Stimulated activated CD8-positive, alpha-beta memory T cell treated with anti-CD3 and anti-CD28 coated beads, Interleukin-15, amount 100 ng/mL, for 4 hours (primary cell): ENCODE measurements around the gene DMAC2L.
A peak's percentile ranks its signal among the peaks of the same experiment; 100 is the strongest.

Experiments used
- DNase-seq, 2 donors: peaks; one replicate each; pipeline ENCODE4 v3.0.0-alpha.2; 2020; ENCODE audit warnings: low read depth in 2 of 2

The DMAC2L gene

DNA sequence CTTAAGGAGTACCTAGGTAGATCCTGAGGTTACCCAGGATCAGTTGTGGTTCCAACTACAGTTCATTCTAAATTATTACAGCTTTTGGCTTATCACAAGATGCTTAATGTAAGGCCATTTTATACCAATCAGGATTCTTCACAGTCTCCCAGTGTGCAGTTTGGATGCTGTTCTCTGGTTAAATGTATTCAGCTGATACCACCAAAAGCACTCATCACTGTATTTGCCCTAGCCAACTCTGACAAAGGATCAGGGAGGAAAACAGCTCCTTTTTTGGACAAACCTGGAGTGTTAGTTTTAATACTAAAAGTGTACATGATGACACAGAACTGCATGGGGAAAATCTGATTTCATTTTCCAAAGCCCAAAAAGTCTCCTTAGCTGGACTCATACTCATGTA lies 19.5 kb downstream of the DMAC2L start:
- DNase-seq, result no peak

DNA sequence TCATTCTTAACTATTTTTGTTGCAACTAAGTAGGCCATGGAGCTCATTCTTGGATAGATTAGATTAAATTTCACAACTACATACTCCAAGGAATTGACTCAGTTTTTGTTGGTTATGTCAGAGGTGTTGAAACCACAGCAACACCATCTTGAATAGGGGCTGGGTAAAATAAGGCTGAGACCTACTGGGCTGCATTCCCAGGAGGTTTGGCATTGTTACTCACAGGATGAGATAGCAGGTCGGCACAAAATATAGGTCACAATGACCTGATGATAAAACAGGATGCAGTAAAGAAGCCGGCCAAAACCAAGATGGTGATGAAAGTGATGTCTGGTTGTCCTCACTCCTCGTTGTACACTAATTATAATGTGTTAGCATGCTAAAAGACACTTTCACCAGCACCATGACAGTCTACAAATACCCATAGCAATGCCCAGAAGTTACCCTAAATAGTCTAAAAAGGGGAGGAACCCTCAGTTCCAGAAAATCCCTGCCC lies 20.9 kb downstream of the DMAC2L start:
- no peak for DNase-seq

DNA sequence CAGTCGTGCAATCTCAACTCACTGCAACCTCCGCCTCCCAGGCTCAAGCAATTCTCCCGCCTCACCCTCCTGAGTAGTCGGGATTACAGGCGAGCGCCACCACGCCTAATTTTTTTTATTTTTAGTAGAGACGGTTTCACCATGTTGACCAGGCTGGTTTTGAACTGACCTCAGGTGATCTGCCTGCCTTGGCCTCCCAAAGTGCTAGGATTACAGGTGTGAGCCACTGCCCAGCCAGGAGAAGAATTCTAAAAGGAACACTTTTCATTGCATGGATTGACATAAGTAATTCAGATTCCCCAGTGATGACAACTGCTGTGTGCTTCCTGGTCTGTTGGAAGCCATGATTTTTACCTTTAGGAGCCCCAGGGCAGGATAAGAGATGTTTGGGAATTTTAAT lies 22.1 kb downstream of the DMAC2L start:
- no peak for DNase-seq

DNA sequence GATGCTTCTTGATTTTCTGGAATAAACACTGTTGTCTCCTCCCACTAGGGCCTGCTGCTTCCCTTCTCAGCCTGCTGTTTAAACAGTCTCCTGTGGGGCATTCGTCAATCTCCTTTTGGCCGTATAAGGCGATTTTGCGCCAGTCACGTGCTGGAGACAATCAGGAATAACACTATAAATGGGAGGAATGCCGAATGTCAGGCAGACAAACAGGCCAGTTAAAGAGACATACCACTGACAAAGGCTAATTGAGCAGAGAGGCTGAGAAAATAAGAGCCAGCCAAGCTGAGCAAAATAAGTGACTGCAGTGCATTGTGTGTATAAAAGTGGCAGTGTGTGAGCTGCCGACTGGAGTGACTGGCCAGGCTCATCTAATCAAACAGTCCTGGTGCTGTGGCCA lies 23.3 kb downstream of the DMAC2L start:
- DNase-seq, result no peak

DNA sequence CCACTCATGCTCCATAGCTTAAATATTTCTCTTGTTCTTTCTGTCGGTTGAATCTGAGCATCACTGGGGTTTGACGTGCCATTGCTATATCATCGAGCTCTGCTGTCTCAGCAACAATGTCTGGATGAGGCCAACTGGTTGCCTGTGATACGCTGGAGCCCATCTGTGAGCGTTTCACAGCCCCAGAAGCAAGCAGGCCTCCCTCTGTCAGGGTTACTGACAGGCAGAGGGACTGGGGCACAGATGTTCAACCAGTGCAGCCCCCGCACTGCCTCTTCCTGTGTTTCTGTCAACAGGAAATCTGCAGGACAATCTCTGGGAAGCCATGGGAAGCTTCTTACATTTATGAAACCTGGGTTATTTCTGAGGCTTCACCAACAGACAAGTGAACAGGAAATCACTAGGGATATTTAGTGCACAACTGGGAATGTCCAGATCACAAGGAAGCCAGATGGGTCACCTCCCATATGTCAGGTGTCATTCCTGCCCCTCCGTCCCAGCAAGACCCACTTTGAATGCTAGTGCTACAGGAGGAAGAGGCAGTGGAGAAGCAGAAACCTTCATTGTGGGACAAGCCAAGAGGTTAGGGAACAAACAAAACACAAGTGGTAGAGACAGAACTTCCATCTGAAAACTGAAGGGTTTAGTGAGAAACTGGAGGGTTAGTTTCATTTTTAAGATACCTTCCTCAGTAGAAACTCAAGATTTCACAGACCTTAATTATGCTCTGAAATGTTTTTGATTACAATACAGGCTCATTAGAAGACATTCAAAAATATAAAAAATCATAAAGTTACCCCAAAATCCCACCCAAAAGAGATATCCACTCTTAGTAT lies 24.1 kb downstream of the DMAC2L start:
- DNase-seq, result no peak

DNA sequence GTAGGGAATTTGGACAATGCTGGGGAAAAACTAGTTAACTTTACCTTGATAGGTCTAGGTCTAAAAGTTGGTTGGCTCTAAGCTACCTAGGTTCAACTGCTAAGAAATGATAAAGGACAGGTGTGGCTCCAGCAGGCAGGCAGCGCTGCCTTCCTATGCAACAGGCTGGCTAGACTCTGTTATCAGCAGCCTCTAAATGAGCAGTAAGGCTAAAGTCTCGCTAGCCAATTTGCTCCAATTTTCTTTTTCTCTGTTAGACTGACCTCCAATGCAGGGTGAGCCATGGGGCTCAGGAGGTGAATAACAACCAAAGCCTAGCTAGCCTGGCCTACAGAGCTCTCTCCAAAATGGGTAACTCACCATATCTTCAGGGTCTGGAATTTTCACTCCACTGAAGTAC lies 26.5 kb downstream of the DMAC2L start:
- no peak for DNase-seq

DNA sequence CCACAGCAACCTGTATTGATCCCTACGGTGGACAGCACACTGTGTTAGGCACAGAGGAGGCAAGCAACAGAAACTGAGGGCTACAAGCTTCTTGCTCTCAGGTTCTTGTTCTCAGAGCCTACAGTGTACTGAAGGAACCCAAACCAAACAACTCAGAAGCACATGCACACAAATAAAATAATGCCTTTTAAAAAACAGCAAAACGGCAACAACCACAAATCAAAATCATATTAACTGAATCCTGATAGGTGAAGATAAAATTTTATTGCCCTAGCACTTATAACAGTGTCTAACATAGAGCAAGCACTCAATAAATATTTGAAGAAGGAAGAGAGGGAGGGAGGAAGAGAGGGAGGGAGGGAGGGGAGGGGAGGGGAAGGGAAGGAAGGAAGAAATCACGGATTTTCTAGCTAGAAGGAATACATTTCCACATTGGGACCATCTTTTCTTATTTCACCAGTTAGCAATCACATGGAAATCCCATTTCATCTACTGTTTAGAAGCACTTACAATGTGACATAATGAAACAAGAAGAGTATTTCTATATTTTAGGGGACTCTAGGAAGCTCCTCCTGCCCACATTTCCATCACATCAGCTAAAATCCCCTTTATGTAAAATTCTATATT lies 27.2 kb downstream of the DMAC2L start:
- DNase-seq, result no peak

DNA sequence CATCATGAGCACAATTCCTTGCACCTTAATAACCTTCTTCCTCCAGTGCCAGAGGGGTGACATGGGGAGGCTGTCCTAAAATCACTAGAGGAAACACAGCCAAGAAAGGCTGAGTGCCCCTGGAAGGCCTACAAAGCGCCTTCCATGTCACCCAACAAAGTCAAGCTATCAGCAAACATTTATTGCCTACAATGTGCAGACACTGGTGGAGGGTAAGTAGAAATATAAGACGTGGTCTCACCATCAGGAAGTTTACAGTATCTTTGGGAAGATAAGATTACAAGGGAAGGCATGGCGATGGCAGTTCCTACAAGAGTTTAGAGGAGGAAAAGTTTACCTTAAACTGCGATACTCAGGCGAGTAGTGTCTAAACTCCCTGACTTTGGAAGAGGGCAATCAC lies 27.9 kb downstream of the DMAC2L start:
- DNase-seq, result no peak

DNA sequence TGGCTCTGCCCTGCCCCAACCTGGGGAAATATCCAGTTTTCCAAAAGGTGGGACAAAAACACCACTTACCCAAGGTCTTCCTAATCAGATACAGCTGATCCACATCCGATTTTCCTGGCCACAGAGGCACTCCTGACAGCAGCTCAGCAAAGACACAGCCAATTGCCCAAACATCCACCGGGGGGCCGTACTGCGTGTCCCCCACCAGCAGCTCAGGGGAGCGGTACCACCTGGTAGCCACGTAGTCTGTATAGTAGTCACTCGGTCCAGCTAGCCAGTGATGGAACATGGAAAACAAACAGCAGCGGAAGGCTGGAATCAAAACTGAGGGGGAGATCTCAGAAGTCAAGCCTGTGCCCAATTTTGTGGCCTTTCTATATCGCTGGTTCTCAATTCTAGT lies 28.8 kb downstream of the DMAC2L start:
- no peak for DNase-seq

DNA sequence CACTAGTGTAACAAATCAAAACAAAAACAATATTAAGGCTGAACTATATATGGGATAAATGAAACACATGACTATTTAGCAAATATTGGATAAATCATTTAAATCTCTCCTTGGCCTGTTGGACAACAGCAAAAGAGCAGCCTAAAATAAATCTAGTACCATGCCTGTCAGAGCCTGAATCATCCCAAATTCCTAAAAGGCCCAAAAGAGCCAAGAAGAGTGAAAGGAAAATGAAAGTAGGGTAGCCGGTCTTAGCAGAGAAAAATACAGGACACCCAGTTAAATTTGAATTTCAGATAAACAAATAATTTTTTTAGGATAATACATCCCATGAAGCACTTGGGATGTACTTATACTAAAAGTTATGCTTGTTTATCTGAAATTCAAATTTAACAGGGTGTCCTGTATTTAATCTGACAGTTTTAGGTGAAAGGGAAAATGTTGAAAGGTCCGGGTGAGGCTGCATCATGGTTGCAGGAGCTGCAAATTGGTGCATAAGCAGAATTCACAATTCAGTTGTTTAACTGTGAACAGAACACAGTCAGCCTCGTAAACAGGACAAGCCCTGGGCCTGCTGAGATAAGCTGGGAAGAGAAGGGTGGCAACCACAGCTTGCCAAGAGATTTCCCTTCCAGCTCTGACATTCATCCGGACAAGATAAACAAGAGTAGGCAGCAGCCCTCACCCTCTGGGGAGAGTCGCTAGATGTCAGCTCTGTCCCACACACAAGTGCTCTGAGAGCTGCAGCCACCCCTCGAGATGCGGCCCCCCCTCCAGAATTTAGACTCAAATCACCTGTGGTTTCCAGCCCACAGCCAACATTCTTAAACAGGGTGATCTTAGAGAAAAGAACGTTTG lies 30.3 kb downstream of the DMAC2L start:
- no peak for DNase-seq

DNA sequence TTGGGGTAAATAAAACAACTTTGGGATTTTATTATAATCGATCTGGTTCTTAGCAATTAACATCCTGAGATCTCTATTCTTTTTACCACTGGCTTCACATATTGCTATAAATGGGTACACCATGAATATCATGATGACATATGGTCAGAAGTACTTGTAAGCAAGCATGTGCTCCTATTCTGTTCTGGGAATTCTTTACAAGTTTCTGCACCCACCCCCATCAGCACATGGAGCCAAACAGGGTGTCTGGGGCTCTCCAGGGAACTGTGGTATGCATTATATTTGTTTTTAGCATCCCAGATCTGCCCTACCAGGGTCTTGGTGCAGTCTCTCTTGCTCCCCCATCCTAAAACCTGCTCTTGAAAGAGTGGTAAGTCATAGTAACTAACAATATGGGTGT lies 31.3 kb downstream of the DMAC2L start:
- no peak for DNase-seq

DNA sequence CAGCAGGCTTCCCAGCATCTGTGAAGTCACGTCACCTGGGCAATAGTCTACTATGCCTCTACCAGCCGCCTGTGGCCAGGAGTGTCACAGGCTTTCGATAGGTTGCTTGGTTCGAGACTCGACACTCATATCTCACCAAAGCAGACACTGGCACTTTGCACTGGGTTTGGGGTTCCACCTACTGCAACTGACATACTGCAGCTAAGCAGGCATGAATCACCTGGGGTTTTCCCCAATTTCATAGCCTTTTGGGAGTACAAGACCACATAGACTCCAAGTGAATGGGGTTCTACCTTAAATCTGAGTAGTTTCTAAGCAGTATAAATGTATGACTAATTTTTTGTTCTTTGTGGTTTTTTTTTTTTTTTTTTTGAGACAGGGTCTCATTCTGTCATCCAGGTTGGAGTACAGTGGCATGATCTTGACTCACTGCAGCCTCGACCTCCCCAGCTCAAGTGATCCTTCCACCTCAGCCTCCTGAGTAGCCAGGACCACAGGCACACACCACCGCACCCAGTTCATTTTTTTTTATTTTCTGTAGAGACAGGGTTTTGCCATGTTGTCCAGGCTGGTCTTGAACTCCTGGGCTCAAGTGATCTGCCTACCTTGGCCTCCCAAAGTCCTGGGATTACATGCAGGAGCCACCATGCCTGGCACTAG lies 32.1 kb downstream of the DMAC2L start:
- DNase-seq, result peak; percentile 29 to 36

DNA sequence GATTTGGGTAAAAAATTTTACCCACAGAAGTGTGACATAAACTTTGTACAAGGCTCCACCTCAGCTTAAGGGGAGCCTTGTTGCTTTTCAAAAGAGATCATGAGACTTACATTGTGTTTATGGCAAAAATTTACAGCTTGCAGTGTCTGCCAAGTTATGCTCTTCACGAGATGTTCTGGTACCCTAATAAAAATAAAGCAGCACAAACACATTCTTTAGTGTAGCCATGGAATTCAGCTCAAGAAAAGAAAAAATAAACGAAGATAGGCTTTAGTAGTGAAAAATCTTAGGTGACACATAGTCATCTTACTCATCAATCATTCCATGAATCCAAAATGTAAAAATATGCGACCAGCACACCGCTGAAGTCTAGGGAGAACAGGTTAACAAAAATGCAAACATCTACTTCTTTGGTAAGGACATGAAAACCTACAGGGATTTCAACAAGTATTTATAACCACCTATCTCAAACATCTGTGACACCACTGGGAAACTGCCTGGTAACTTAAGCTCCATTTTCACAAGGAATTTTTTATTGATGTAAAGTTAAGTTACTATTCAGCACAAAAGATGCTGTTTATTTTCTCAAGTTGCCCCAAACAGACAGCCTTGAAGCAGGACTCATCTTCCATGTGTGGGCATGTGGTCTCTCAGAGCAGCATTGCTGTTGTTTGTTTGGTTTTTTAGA lies 32.9 kb downstream of the DMAC2L start:
- no peak for DNase-seq

DNA sequence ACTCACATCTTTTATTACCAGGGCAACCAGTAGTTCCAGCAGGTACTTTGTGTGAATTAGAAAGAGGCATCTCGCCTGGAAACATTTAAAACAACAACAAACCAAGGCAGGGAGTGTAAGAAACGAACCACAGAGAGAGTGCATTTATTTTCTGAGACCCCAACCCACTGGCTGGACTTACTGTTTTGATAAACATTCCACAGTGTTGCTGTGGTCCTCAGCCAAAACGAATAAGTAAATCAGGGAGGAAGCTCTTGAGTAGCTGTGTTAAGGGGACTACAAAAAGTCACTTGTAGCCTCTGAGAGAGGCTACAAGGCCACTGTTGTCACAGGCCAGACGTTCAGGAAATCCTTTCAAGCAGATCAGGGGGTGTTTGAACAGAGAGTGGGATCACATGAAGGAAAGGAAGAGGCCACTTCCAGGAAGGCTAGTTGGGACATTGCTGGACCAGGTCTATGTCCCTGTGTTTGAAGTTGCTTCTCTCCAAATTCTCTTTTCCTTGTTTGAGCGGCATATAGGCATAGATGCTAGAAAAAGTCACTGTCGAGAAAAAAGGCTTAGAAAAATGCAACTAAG lies 33.8 kb downstream of the DMAC2L start:
- no peak for DNase-seq

DNA sequence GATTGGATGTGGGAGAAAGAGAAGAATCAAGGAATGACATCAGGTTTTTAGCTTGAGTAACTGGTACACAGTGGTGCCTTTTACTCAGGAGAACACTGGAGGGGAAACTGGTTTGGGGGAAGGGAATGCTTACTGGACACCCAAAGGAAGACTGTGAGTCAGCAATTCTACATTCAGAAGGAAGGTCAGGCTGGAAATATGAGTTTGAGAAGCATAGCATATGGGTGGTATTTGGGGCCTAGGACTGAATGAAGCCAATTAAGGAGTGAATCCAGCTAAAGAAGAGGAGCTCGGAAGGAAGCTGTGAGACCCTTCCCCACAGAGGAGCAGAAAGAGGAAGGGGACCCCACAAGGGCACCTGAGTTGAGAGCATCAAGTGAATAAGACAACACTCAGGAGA lies 35.4 kb downstream of the DMAC2L start:
- DNase-seq, result no peak

DNA sequence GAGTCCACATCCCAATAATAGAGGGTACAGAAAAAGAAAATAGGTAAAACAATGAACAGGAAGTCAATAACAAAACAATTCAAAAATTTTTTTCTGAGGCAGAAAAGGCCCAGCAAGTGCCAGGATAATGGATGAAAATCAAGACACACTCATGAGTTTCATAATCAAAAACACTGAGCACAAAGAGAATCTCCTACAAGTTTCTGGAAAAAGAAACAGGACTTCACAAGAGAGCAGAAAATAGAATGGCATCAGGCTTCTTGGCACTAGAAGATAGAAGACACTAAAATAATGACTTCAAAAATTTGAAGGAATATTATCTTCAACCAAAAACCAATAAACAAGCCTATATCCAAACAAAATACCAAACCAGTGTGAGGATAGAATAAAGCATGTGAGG lies 36.8 kb downstream of the DMAC2L start:
- DNase-seq, result no peak

DNA sequence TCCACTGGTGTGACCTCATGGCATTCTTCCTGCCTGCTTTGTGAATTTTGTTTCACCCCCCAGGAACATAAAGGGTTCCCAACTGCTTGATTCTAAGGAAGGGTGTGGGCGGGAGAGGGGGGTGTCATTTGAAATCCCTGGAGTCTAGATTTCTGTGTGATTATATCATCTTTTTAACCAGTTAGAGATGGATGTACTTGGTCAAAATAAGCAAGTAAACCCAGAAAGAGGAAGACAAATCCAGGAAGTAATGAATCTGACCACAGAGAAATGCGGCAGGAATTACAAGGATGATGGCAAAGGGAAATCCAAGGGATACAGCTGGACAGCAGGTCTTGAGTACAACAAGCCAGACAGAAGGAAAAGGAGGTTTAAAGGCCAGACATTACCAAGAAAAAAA lies 38.9 kb downstream of the DMAC2L start:
- no peak for DNase-seq

DNA sequence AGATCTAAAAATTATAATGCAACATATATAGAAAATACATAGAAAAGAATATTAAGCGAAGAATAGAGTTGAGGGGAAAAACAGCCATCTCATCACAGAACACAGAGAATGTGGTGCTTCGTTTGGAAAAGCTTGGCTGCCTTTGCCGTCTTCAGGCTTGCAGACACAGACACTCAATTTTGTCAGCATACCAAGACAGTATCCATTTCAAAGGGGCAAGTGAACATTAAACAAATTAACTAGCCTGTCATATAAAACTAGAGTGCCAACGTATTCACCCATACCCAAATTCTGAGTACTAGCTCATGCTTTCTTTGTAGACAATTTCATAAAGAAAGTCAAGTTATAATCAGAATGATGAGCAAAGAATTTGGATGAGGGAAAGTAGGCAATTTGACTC lies 40.5 kb downstream of the DMAC2L start:
- DNase-seq, result no peak

DNA sequence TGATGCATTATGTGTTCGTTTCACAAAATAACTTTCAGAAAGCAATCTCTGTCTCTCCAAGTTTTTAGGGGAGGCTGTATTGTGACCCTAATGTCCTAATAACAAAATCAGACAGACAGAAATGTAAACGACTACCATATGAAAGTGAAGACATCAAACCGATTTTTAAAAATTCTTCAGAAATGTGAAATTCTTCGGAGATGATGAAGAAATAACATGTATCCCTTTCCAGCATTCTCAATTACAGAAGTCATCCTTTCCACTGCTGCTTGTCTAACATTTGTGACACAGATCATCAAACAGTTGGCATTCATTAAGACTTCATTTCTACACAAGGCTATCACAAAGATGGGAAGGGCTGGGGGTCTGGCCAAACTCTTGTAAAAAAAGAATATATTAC lies 41.0 kb downstream of the DMAC2L start:
- DNase-seq, result no peak

DNA sequence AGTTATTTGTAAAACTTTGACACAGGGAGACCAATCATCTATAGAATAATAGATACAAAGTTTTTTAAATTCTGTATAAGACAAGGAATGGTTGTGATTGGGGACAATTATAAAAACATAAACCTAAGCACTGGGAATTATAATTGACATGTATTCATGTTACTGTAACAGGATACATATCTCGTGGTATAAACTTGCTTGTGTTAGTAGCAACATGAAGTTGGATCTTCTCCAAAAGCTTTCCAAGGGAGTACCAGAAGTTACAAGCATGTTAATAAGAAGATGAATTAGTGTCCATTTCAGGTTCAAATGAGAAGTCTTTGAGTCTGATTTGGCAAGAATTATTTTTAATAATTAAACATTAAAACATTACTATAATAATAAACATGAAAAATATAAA lies 42.4 kb downstream of the DMAC2L start:
- DNase-seq, result no peak

DNA sequence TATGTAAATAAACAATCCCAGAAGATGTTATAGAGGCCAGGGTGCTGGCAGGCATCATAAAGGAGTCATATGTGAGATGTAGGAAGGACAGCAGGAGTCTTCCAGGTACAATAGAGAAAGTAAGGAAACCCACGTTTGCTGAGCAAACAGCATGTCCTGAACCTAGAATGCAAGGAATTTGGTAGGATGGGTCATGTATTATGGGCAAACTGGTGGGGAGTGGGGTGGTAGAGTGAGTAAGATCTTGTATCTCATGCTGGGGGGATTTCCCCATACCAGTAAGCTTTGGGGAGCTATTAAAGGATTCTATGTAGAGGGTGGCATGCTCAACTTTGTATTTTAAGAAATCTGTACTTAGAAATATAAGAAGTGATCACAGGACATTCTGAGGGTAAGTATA lies 43.6 kb downstream of the DMAC2L start:
- no peak for DNase-seq
